ENCODE results near the gene ADPGK. TPM values are rescaled to one million over a fixed set of nuclear protein-coding genes. Genes with fewer than 3 reads are reported as not detected.

Gene ADPGK
- 47.7 TPM for polyA plus RNA-seq
- long read RNA-seq, donor 1, partial matches to known transcripts, result 0 of 5 reads
- long read RNA-seq, donor 1, other reads (novel, unspliced or antisense), result 0 of 5 reads
- long read RNA-seq, donor 2, transcript ADPGK-201 (7 exons, 2,557 nt), result major isoform, 6 of 15 reads
- long read RNA-seq, donor 2, partial matches to known transcripts, result 8 of 15 reads
- long read RNA-seq, donor 2, other reads (novel, unspliced or antisense), result 0 of 15 reads
- long read RNA-seq, donor 3, result 0 reads
- long read RNA-seq, donor 4, partial matches to known transcripts, result 0 of 3 reads
- long read RNA-seq, donor 4, other reads (novel, unspliced or antisense), result 0 of 3 reads
- long read RNA-seq, donor 5, full-length matches to known transcripts, result 10 of 15 reads
- long read RNA-seq, donor 5, partial matches to known transcripts, result 5 of 15 reads
- long read RNA-seq, donor 5, other reads (novel, unspliced or antisense), result 0 of 15 reads
- long read RNA-seq, donor 6, transcript ADPGK-201 (7 exons, 2,557 nt), result major isoform, 7 of 16 reads
- long read RNA-seq, donor 6, partial matches to known transcripts, result 0 of 16 reads
- long read RNA-seq, donor 6, other reads (novel, unspliced or antisense), result 6 of 16 reads
- long read RNA-seq, donor 7, full-length matches to known transcripts, result 4 of 4 reads
- long read RNA-seq, donor 7, partial matches to known transcripts, result 0 of 4 reads
- long read RNA-seq, donor 7, other reads (novel, unspliced or antisense), result 0 of 4 reads
- long read RNA-seq, donor 8, transcript ADPGK-201 (7 exons, 2,557 nt), result major isoform, 5 of 7 reads
- long read RNA-seq, donor 8, partial matches to known transcripts, result 0 of 7 reads
- long read RNA-seq, donor 8, other reads (novel, unspliced or antisense), result 0 of 7 reads
- long read RNA-seq, donor 9, transcript ADPGK-201 (7 exons, 2,557 nt), result major isoform, 5 of 11 reads
- long read RNA-seq, donor 9, partial matches to known transcripts, result 5 of 11 reads
- long read RNA-seq, donor 9, other reads (novel, unspliced or antisense), result 0 of 11 reads
- long read RNA-seq, donor 10, transcript ADPGK-201 (7 exons, 2,557 nt), result major isoform, 6 of 7 reads
- long read RNA-seq, donor 10, partial matches to known transcripts, result 0 of 7 reads
- long read RNA-seq, donor 10, other reads (novel, unspliced or antisense), result 0 of 7 reads
- long read RNA-seq, donor 11, transcript ADPGK-201 (7 exons, 2,557 nt), result major isoform, 5 of 6 reads
- long read RNA-seq, donor 11, partial matches to known transcripts, result 0 of 6 reads
- long read RNA-seq, donor 11, other reads (novel, unspliced or antisense), result 0 of 6 reads

- no peaks in the 10 kb centered on the region for H3K36me3 ChIP-seq (ENCODE audit: control insufficient read depth, insufficient read depth, low read length)
- peaks cover 12% of the 10 kb centered on the region for H3K4me1 ChIP-seq (ENCODE audit: control insufficient read depth, insufficient read depth, low read length)
- peak within 1 kb of the TSS; percentile 95 for H3K27ac ChIP-seq (ENCODE audit: low read length)
- peak; percentile 94 to 98 for DNase-seq
- no peaks in the 10 kb centered on the region for H3K27me3 ChIP-seq (ENCODE audit: control insufficient read depth, insufficient read depth, low read length)
- H3K4me3 ChIP-seq (ENCODE audit: low read length), result peak within 1 kb of the TSS; percentile 78
- no peaks in the 10 kb centered on the region for H3K9me3 ChIP-seq (ENCODE audit: control insufficient read depth, low read depth, low read length)
- no CpG with 5 or more reads among the region's 68 CpGs for WGBS (ENCODE audit: insufficient coverage, low lambda C conversion rate)
Measured at GRCh38 chr15:72783640-72784455, at the start of gene ADPGK. TSS of gene ADPGK (minus strand) at chr15:72783758. CDS start at chr15:72783691, 67 bp downstream.

GRCh38 chr15:72827226-72827625 lies 43.7 kb upstream of the ADPGK start:
- no peak for DNase-seq
- Histone ChIP-seq H3K4me3 (ENCODE audit: low read length) (no peak overlapping the region), H3K36me3 (ENCODE audit: control insufficient read depth, insufficient read depth, low read length) (no peaks in the 10 kb centered on the region), H3K27me3 (ENCODE audit: control insufficient read depth, insufficient read depth, low read length) (no peaks in the 10 kb centered on the region), H3K9me3 (ENCODE audit: control insufficient read depth, low read depth, low read length) (no peaks in the 10 kb centered on the region), H3K27ac (ENCODE audit: low read length) (no peak overlapping the region), H3K4me1 (ENCODE audit: control insufficient read depth, insufficient read depth, low read length) (no peaks in the 10 kb centered on the region)

DNA sequence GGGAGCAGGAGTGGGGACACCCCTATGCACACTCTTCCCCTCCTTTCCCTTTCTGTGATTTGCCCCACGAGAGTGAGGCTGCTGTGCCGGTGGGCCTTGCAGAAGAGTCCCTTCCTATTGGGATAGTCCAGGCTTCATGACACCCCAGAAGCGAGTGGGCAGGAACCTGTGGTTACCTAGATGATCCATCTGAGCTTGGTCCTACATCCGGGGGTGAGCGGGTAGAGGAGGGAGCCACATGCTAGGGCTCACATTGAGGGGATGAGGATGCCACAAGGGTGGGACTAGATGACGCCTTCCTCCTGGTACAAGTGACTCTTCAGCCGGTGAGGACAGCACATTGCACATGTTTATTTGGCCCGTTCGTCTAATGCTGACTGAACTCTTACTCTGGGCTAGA lies 43.1 kb upstream of the ADPGK start:
- no peaks in the 10 kb centered on the region for H3K36me3 ChIP-seq (ENCODE audit: control insufficient read depth, insufficient read depth, low read length)
- no peaks in the 10 kb centered on the region for H3K4me1 ChIP-seq (ENCODE audit: control insufficient read depth, insufficient read depth, low read length)
- no peaks in the 10 kb centered on the region for H3K27me3 ChIP-seq (ENCODE audit: control insufficient read depth, insufficient read depth, low read length)
- WGBS (ENCODE audit: insufficient coverage, low lambda C conversion rate), result no CpG with 5 or more reads among the region's 9 CpGs
- no peak overlapping the region for H3K27ac ChIP-seq (ENCODE audit: low read length)
- H3K9me3 ChIP-seq (ENCODE audit: control insufficient read depth, low read depth, low read length), result no peaks in the 10 kb centered on the region
- no peak for DNase-seq
- H3K4me3 ChIP-seq (ENCODE audit: low read length), result no peak overlapping the region

DNA sequence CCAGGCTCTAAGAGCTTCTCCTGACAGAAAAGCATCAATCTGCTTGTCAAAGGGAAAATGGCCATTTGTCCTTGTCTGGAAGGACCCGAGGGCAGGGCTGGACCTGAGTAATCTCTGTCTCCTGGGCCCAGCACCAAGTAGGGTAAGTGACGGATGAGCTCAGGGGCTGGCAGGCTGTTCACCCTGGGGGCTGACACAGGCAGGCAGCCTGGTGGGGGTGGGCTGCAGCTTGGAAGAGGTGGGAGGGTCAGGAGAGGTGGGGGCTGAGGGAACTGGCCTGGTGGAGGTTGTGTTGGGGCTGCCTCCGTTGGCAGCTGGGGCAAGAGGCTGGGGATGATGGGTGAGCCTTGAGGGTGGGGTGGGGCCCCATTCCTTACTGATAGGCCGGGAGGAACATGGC lies 42.3 kb upstream of the ADPGK start:
- no CpG with 5 or more reads among the region's 4 CpGs for WGBS (ENCODE audit: insufficient coverage, low lambda C conversion rate)

GRCh38 chr15:72824781-72825180 lies 41.2 kb upstream of the ADPGK start:
- no peak for DNase-seq
- Histone ChIP-seq H3K4me3 (ENCODE audit: low read length) (no peak overlapping the region), H3K27me3 (ENCODE audit: control insufficient read depth, insufficient read depth, low read length) (peaks cover 2% of the 10 kb centered on the region), H3K27ac (ENCODE audit: low read length) (no peak overlapping the region), H3K4me1 (ENCODE audit: control insufficient read depth, insufficient read depth, low read length) (no peaks in the 10 kb centered on the region), H3K9me3 (ENCODE audit: control insufficient read depth, low read depth, low read length) (no peaks in the 10 kb centered on the region), H3K36me3 (ENCODE audit: control insufficient read depth, insufficient read depth, low read length) (no peaks in the 10 kb centered on the region)
- no CpG with 5 or more reads among the region's 7 CpGs for WGBS (ENCODE audit: insufficient coverage, low lambda C conversion rate)

More for the DNA sequence above, 42.3 kb upstream of the ADPGK start:
- DNase-seq, result no peak
- no peak overlapping the region for H3K27ac ChIP-seq (ENCODE audit: low read length)
- H3K9me3 ChIP-seq (ENCODE audit: control insufficient read depth, low read depth, low read length), result no peaks in the 10 kb centered on the region
- no peaks in the 10 kb centered on the region for H3K4me1 ChIP-seq (ENCODE audit: control insufficient read depth, insufficient read depth, low read length)
- no peaks in the 10 kb centered on the region for H3K36me3 ChIP-seq (ENCODE audit: control insufficient read depth, insufficient read depth, low read length)
- no peaks in the 10 kb centered on the region for H3K27me3 ChIP-seq (ENCODE audit: control insufficient read depth, insufficient read depth, low read length)
- H3K4me3 ChIP-seq (ENCODE audit: low read length), result no peak overlapping the region

DNA sequence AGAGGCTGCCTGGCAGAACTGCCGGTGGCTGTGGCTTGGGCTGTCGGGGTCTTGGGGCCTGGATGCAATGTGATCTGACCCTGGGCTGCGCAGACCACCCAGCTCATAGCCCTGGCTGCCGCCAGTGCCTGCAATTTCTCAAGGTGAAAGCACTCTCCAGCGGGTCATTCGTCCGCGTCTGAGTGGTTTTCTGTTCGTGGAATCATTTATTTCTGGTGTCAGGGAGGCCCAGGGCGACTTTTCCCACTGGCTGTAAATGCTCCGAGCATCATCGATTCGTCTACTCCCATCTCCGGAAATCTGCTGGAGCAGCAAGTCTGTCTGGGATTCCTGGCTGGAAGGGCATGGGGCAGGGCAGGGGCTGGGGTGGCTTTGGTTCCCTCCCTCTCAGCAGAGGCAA lies 40.6 kb upstream of the ADPGK start:
- no peak for DNase-seq
- Histone ChIP-seq H3K36me3 (ENCODE audit: control insufficient read depth, insufficient read depth, low read length) (no peaks in the 10 kb centered on the region), H3K27ac (ENCODE audit: low read length) (no peak overlapping the region), H3K4me1 (ENCODE audit: control insufficient read depth, insufficient read depth, low read length) (no peaks in the 10 kb centered on the region), H3K4me3 (ENCODE audit: low read length) (no peak overlapping the region), H3K27me3 (ENCODE audit: control insufficient read depth, insufficient read depth, low read length) (peaks cover 2% of the 10 kb centered on the region), H3K9me3 (ENCODE audit: control insufficient read depth, low read depth, low read length) (no peaks in the 10 kb centered on the region)
- WGBS (ENCODE audit: insufficient coverage, low lambda C conversion rate), result 33% methylated on average over 1 of the region's 14 CpGs

DNA sequence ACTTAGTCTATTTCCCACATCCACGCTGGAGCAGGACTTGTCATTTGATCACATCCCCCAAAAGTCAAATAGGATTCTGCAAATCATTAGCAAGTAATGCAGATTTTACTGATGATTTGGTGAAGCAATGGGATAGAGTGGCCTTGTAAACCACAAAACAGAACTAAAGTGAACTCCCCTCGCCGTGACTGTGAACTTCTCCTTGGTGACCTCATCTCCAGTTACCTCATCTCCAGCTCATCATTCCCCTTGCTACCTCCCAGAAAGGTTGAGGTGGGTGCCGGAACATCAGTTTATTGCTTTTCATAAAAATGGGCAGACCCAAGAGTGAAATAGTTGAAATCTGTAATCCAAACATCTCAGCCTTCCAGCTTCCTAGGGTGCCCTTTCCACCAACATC lies 36.7 kb upstream of the ADPGK start:
- no CpG with 5 or more reads among the region's 4 CpGs for WGBS (ENCODE audit: insufficient coverage, low lambda C conversion rate)
- Histone ChIP-seq H3K27ac (ENCODE audit: low read length) (no peak overlapping the region), H3K9me3 (ENCODE audit: control insufficient read depth, low read depth, low read length) (no peaks in the 10 kb centered on the region), H3K4me3 (ENCODE audit: low read length) (no peak overlapping the region), H3K36me3 (ENCODE audit: control insufficient read depth, insufficient read depth, low read length) (no peaks in the 10 kb centered on the region), H3K27me3 (ENCODE audit: control insufficient read depth, insufficient read depth, low read length) (peaks cover 2% of the 10 kb centered on the region), H3K4me1 (ENCODE audit: control insufficient read depth, insufficient read depth, low read length) (no peaks in the 10 kb centered on the region)
- DNase-seq, result no peak

GRCh38 chr15:72818632-72819031 lies 35.1 kb upstream of the ADPGK start:
- H3K27ac ChIP-seq (ENCODE audit: low read length), result no peak overlapping the region
- H3K36me3 ChIP-seq (ENCODE audit: control insufficient read depth, insufficient read depth, low read length), result no peaks in the 10 kb centered on the region
- H3K4me3 ChIP-seq (ENCODE audit: low read length), result no peak overlapping the region
- peaks cover 2% of the 10 kb centered on the region for H3K27me3 ChIP-seq (ENCODE audit: control insufficient read depth, insufficient read depth, low read length)
- 100% methylated on average over 1 of the region's 6 CpGs for WGBS (ENCODE audit: insufficient coverage, low lambda C conversion rate)
- DNase-seq, result no peak
- H3K4me1 ChIP-seq (ENCODE audit: control insufficient read depth, insufficient read depth, low read length), result no peaks in the 10 kb centered on the region
- H3K9me3 ChIP-seq (ENCODE audit: control insufficient read depth, low read depth, low read length), result no peaks in the 10 kb centered on the region

DNA sequence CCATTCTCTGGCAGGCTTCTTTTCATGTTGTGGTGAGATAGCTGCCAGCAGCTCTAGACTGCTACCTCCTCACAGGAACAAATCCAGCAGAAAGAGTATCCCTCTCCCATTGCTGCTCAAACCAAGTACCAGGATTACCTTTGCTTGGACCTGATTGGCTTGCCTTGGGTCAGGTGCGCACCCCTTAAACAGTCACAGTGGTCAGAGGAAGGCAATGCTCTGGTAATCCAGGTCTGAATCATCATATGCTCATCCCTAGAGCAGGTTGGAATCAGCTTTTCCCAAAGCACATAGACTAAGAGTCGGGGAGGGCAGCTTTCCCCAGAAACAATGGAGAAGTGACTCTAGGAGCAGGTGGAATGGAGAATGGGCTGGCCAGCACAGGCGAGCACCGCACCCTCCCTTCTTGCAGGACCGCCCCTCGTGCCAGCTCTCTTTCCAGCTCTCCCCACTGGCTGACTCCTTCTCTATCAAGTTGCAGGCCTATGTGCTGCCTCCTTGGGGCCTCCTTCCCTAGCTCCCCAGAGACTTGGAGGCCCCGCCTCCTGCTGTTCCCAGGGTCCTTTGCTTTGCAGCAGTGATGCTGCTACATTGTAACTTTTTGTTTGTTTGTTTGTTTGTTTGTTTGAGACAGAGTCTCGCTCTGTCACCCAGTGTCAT lies 29.9 kb upstream of the ADPGK start:
- Histone ChIP-seq H3K27me3 (ENCODE audit: control insufficient read depth, insufficient read depth, low read length) (no peaks in the 10 kb centered on the region), H3K36me3 (ENCODE audit: control insufficient read depth, insufficient read depth, low read length) (no peaks in the 10 kb centered on the region)
- WGBS (ENCODE audit: insufficient coverage, low lambda C conversion rate), result no CpG with 5 or more reads among the region's 8 CpGs

More for the DNA sequence above, 29.9 kb upstream of the ADPGK start:
- no peak overlapping the region for H3K27ac ChIP-seq (ENCODE audit: low read length)
- no peaks in the 10 kb centered on the region for H3K9me3 ChIP-seq (ENCODE audit: control insufficient read depth, low read depth, low read length)
- H3K4me3 ChIP-seq (ENCODE audit: low read length), result no peak overlapping the region
- H3K4me1 ChIP-seq (ENCODE audit: control insufficient read depth, insufficient read depth, low read length), result no peaks in the 10 kb centered on the region
- no peak for DNase-seq

Data from large intestine (tissue), 12 donors.